Measurements from ENCODE around the gene FAM171A1.

Gene FAM171A1

GRCh38 chr10:15201589-15202300 is 169.3 kb downstream of the FAM171A1 start:
- no peak for DNase-seq

GRCh38 chr10:15200626-15201025 is 170.5 kb downstream of the FAM171A1 start:
- no peak for DNase-seq

GRCh38 chr10:15197911-15198310 is 173.2 kb downstream of the FAM171A1 start:
- DNase-seq = no peak

- no peak for DNase-seq
Observed at GRCh38 chr10:15197276-15197675, 173.8 kb downstream of the FAM171A1 start.

GRCh38 chr10:15196021-15196834 is 174.9 kb downstream of the FAM171A1 start:
- no peak for DNase-seq

GRCh38 chr10:15189133-15189885 is 181.8 kb downstream of the FAM171A1 start:
- DNase-seq = no peak

GRCh38 chr10:15188603-15189002 is 182.5 kb downstream of the FAM171A1 start:
- DNase-seq = no peak

GRCh38 chr10:15183689-15184481 is 187.2 kb downstream of the FAM171A1 start:
- no peak for DNase-seq

GRCh38 chr10:15182540-15183207 is 188.4 kb downstream of the FAM171A1 start:
- DNase-seq = no peak

GRCh38 chr10:15181576-15182156 is 189.4 kb downstream of the FAM171A1 start:
- DNase-seq = no peak

- no peak for DNase-seq
Observed at GRCh38 chr10:15180736-15181135, 190.4 kb downstream of the FAM171A1 start.

GRCh38 chr10:15176269-15176668 is 194.8 kb downstream of the FAM171A1 start:
- DNase-seq = no peak

GRCh38 chr10:15175587-15175986 is 195.5 kb downstream of the FAM171A1 start:
- no peak for DNase-seq

GRCh38 chr10:15172306-15172840 is 198.7 kb downstream of the FAM171A1 start:
- no peak for DNase-seq

GRCh38 chr10:15169555-15170401 is 201.3 kb downstream of the FAM171A1 start:
- DNase-seq = no peak

GRCh38 chr10:15168786-15169554 is 202.1 kb downstream of the FAM171A1 start:
- DNase-seq = peak; percentile 45 to 74

- DNase-seq = peak; percentile 42 to 74
Observed at GRCh38 chr10:15168291-15168785, 202.8 kb downstream of the FAM171A1 start, which contains the start of gene NMT2. NMT2 (minus strand) TSS chr10:15168693; CDS start chr10:15168612, 81 bp downstream.

- peak in 1 of 2 experiments; percentile 32 for DNase-seq
Observed at GRCh38 chr10:15167411-15168290, 203.4 kb downstream of the FAM171A1 start.

All from NCI-H524 (cell line).